A673 (cell line): Measurements from ENCODE around the gene CAST.

Experiments
- EZH2 ChIP-seq: fragments of 200-600 bp; sonication (generic); IDR thresholded peaks from 2 replicates; pipeline ENCODE4 v1.6.1; 2017; ENCODE audit warnings: borderline replicate concordance, low read depth, mild to moderate bottlenecking, mixed read lengths, antibody characterized with exemption, low read length; ENCODE audit not compliant: poor library complexity, severe bottlenecking
- TF ChIP-seq, protein P1 (sequence below): fragments of 300-800, 200-600 bp; sonication (generic); conservative IDR thresholded peaks from 2 replicates; pipeline ENCODE4 v1.5.1; 2017; ENCODE audit warnings: low read depth, mild to moderate bottlenecking, antibody characterized with exemption, low read length, moderate library complexity, mixed read lengths

- TF ChIP-seq, protein P1, sequence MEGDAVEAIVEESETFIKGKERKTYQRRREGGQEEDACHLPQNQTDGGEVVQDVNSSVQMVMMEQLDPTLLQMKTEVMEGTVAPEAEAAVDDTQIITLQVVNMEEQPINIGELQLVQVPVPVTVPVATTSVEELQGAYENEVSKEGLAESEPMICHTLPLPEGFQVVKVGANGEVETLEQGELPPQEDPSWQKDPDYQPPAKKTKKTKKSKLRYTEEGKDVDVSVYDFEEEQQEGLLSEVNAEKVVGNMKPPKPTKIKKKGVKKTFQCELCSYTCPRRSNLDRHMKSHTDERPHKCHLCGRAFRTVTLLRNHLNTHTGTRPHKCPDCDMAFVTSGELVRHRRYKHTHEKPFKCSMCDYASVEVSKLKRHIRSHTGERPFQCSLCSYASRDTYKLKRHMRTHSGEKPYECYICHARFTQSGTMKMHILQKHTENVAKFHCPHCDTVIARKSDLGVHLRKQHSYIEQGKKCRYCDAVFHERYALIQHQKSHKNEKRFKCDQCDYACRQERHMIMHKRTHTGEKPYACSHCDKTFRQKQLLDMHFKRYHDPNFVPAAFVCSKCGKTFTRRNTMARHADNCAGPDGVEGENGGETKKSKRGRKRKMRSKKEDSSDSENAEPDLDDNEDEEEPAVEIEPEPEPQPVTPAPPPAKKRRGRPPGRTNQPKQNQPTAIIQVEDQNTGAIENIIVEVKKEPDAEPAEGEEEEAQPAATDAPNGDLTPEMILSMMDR, result no peak
- TF ChIP-seq EZH2, result no peak
These were observed 52.8 kb downstream of the CAST start for GRCh38 chr5:96714951-96715451.
